ENCODE measurements around the gene CSRP3. TPM values are rescaled to one million over a fixed set of nuclear protein-coding genes. Genes with fewer than 3 reads are reported as not detected.

The CSRP3 gene
- total and polyA plus RNA-seq, 2 of the 4 experiments (the other 2 are of a cell fraction) = not detected

- no peak overlapping the region; a peak in 1 of 4 replicates for H4K8ac ChIP-seq (ENCODE audit: low read depth in 2 of 2, low read length in 2 of 2)
- no peaks in the 10 kb centered on the region for H3K36me3 ChIP-seq (ENCODE audit: control insufficient read depth, insufficient read depth, low read length)
- TF ChIP-seq NFE2L2 (IDR thresholded peaks at IDR 0.05; ENCODE audit: low read depth, low read length) (no peak), CEBPB (IDR thresholded peaks at IDR 0.05; ENCODE audit: low read depth, low read length) (peak; percentile 66)
- H4K5ac ChIP-seq (ENCODE audit: low read depth, low read length) = no peak overlapping the region
- peak overlapping the region; percentile 30 for H2AK9ac ChIP-seq (replicated peaks; ENCODE audit: low read depth, low read length, poor library complexity)
- H3K79me1 ChIP-seq (ENCODE audit: low read depth in 1 of 2, low read length in 2 of 2) = peaks cover 0 to 5% of the 10 kb centered on the region in 2 experiments; a peak in 1 of 4 replicates
- no peaks in the 10 kb centered on the region; the same call in 1 of the 2 replicates for H3K9me1 ChIP-seq (ENCODE audit: insufficient read depth, low read length)
- H2AFZ ChIP-seq (replicated peaks; ENCODE audit: low read length, poor library complexity) = peak overlapping the region; percentile 94
- H2BK5ac ChIP-seq (ENCODE audit: low read depth, low read length, poor library complexity, severe bottlenecking) = no peak overlapping the region
- no peaks in the 10 kb centered on the region for H3K9me3 ChIP-seq (ENCODE audit: control insufficient read depth, insufficient read depth, low read length)
- in situ Hi-C loops (cut with MboI; ENCODE audit: low sequenced_read_pairs) (no loop called here), dilution Hi-C loops (cut with HindIII; ENCODE audit: low sequenced_read_pairs, unreplicated experiment) (no loop called here), intact Hi-C loops (cut with micrococcal nuclease) (loop anchor here (5.0 kb wide), 2 partner anchors 125 to 165 kb away; partner anchors contain the start of gene ZDHHC13)
- peaks cover 30% of the 10 kb centered on the region for H3K27me3 ChIP-seq (ENCODE audit: control insufficient read depth, insufficient read depth, low read length)
- 15% methylated on average over 44 of the region's 55 CpGs; no CpG with 5 or more reads in 1 of the 2 experiments for WGBS, 2 experiments (ENCODE audit: extremely low coverage in 2 of 2, insufficient read length in 1 of 2)
- H2AK5ac ChIP-seq (ENCODE audit: low read depth, low read length) = no peak overlapping the region
- no TSS peak for BruUV-seq (replicated peaks)
- no peaks in the 10 kb centered on the region for H3K4me1 ChIP-seq (ENCODE audit: control insufficient read depth, insufficient read depth, low read length)
- H3K18ac ChIP-seq (ENCODE audit: low read depth, low read length) = no peak overlapping the region
- no peak overlapping the region for H3K14ac ChIP-seq (replicated peaks; ENCODE audit: low read depth, low read length)
- POLR2A ChIA-PET (ENCODE audit: unreplicated experiment) = no interaction called here
- no peak overlapping the region for H3K56ac ChIP-seq (ENCODE audit: extremely low read depth, insufficient read depth, low read length)
- no peak overlapping the region for H2BK20ac ChIP-seq (ENCODE audit: low read depth, low read length)
- no peak for DNase-seq
- CTCF ChIA-PET = interaction anchor here (0.6 kb wide), 1 partner anchor 1877 kb away, joined by 4 read pairs; no protein-coding TSS in a partner anchor
- H4K20me1 ChIP-seq (ENCODE audit: insufficient read depth, low read length) = no peaks in the 10 kb centered on the region
- H2BK15ac ChIP-seq (ENCODE audit: low read depth, low read length) = no peak overlapping the region
- H3K27ac ChIP-seq (ENCODE audit: insufficient read depth, low read length) = no peak overlapping the region; the same call in 1 of the 2 replicates
- ATAC-seq (ENCODE audit: low read depth) = no peak
- peak overlapping the region; percentile 86 for H3K4me2 ChIP-seq (ENCODE audit: low read depth, low read length)
- no peak overlapping the region for H2BK120ac ChIP-seq (ENCODE audit: low read depth, low read length)
- peak overlapping the region; percentile 47 for H3K4me3 ChIP-seq (ENCODE audit: insufficient read depth, low read depth, low read length)
- no peak overlapping the region for H4K91ac ChIP-seq (ENCODE audit: insufficient read depth, low read depth, low read length)
- no peak overlapping the region for H3K4ac ChIP-seq (ENCODE audit: low read depth, low read length)
- peak overlapping the region; percentile 22; the same call in 1 of the 2 replicates for H3K9ac ChIP-seq (ENCODE audit: low read depth, low read length)
- peak overlapping the region; percentile 65 for H3K23ac ChIP-seq (ENCODE audit: low read depth, low read length)
Measured at GRCh38 chr11:19242179-19242932, 40.6 kb upstream of the CSRP3 start.

Data from IMR-90 (cell line).